Inferior parietal cortex (tissue), 1 donor: ENCODE data around the gene KRTAP10-4.
"Not testable (repeated sequence)": the region's sequence is repeated elsewhere in the genome, so short reads cannot be mapped to it uniquely, and the experiment has no call there.

Source experiments
- DNase-seq: peaks from one replicate; pipeline ENCODE4 v3.0.0-alpha.2; 2016; ENCODE audit errors: extremely low spot score

Gene KRTAP10-4

GRCh38 chr21:44599264-44600029, 25.9 kb downstream of the KRTAP10-4 start:
- DNase-seq, result no peak

GRCh38 chr21:44600118-44600978, 26.8 kb downstream of the KRTAP10-4 start, which contains the start of gene KRTAP10-7:
KRTAP10-7 (plus strand) TSS chr21:44600597; CDS start chr21:44600622, 25 bp downstream.
- not testable (repeated sequence) for DNase-seq

GRCh38 chr21:44601091-44601490, 27.6 kb downstream of the KRTAP10-4 start:
- not testable (repeated sequence) for DNase-seq

- no peak for DNase-seq
These were observed 28.3 kb downstream of the KRTAP10-4 start for GRCh38 chr21:44601596-44602462.

GRCh38 chr21:44602463-44602850, 28.9 kb downstream of the KRTAP10-4 start:
- no peak for DNase-seq

GRCh38 chr21:44603109-44603875, 29.8 kb downstream of the KRTAP10-4 start:
- no peak for DNase-seq

GRCh38 chr21:44603911-44604310, 30.4 kb downstream of the KRTAP10-4 start:
- no peak for DNase-seq

- DNase-seq, result no peak
These were observed 33.0 kb downstream of the KRTAP10-4 start for GRCh38 chr21:44606495-44606894.

GRCh38 chr21:44609193-44609592, 35.7 kb downstream of the KRTAP10-4 start:
- DNase-seq, result no peak

GRCh38 chr21:44610157-44610843, 36.8 kb downstream of the KRTAP10-4 start:
- DNase-seq, result not testable (repeated sequence)

- no peak for DNase-seq
These were observed 38.0 kb downstream of the KRTAP10-4 start for GRCh38 chr21:44611551-44611950.

GRCh38 chr21:44612029-44612486, 38.5 kb downstream of the KRTAP10-4 start, which contains the start of gene KRTAP10-8:
KRTAP10-8 (plus strand) TSS chr21:44612079; CDS start chr21:44612101, 22 bp downstream.
- DNase-seq, result no peak

GRCh38 chr21:44612669-44613229, 39.2 kb downstream of the KRTAP10-4 start:
- no peak for DNase-seq

- DNase-seq, result no peak
These were observed 40.0 kb downstream of the KRTAP10-4 start for GRCh38 chr21:44613386-44614155.

- DNase-seq, result no peak
These were observed 40.7 kb downstream of the KRTAP10-4 start for GRCh38 chr21:44614161-44614631.

GRCh38 chr21:44614961-44615391, 41.4 kb downstream of the KRTAP10-4 start:
- no peak for DNase-seq

GRCh38 chr21:44615466-44615865, 41.9 kb downstream of the KRTAP10-4 start:
- DNase-seq, result no peak

GRCh38 chr21:44615911-44616590, 42.5 kb downstream of the KRTAP10-4 start:
- no peak for DNase-seq
